ENCODE data around the gene ANKS1A. TPM values are rescaled to one million over a fixed set of nuclear protein-coding genes. Genes with fewer than 3 reads are reported as not detected.
A peak's percentile ranks its signal among the peaks of the same experiment; 100 is the strongest.

Gene ANKS1A
- total RNA-seq, 1 experiment from 2014 or later, result 24.0 TPM

DNA sequence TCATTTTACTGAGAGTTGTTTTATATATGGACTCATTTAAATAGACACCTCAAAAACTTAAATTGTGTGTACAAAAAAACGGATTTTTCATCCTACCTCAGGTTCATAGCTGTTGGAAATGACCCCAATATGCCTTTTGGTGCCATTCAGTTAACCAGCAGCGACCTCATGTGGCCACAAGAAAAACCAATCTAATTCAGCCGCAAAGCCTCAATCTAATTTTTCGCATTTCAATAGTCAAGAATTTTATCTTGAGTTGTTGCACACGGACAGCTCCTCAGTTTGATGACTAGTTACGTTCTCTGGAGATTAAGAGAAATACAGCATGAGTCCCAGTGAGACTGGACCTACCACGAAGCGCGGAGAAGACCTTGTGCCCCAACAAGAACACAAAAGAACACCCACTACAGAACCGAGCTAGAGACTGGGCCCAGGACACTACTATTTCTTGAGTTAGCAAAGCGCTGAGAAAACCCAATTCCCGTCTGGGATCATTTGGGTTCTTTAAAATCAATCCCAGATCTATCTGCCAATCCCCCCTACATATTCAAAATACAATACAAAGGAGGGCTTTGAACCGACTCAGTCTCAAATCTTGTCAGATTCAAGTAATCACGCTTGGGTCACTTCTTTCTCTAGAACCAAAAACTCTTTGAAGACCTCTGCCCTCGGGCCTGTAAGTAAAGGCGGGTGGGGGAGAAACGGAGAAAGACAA lies 251.0 kb downstream of the ANKS1A start:
- Histone ChIP-seq H3K9me3 (no peaks in the 10 kb centered on the region), H3K36me3 (ENCODE audit: control insufficient read depth, insufficient read depth, low read length) (no peaks in the 10 kb centered on the region), H3K4me1 (no peaks in the 10 kb centered on the region), H3K4me3 (ENCODE audit: low read depth, low read length) (no peak overlapping the region), H3K27me3 (replicated peaks; ENCODE audit: control insufficient read depth, insufficient read depth, low read length) (no peaks in the 10 kb centered on the region)
- Mint-ChIP-seq H3K4me1 (ENCODE audit: low read depth, unreplicated experiment) (peaks cover 12% of the 10 kb centered on the region), H3K27ac (ENCODE audit: unreplicated experiment) (no peak overlapping the region), H3K4me3 (ENCODE audit: unreplicated experiment) (no peak overlapping the region), H3K36me3 (ENCODE audit: insufficient read depth, unreplicated experiment) (no peaks in the 10 kb centered on the region), H3K9me3 (ENCODE audit: unreplicated experiment) (no peaks in the 10 kb centered on the region), H3K27me3 (ENCODE audit: insufficient read depth, unreplicated experiment) (no peaks in the 10 kb centered on the region)
- CTCF ChIA-PET, result interaction anchor here (0.6 to 1.7 kb wide), 15 partner anchors 27 to 272 kb away, joined by 3 to 22 read pairs (median 3); partner anchors contain the start of gene ANKS1A
- DNase-seq, result peak in 1 of 2 experiments; percentile 49
- TF ChIP-seq, protein P1, sequence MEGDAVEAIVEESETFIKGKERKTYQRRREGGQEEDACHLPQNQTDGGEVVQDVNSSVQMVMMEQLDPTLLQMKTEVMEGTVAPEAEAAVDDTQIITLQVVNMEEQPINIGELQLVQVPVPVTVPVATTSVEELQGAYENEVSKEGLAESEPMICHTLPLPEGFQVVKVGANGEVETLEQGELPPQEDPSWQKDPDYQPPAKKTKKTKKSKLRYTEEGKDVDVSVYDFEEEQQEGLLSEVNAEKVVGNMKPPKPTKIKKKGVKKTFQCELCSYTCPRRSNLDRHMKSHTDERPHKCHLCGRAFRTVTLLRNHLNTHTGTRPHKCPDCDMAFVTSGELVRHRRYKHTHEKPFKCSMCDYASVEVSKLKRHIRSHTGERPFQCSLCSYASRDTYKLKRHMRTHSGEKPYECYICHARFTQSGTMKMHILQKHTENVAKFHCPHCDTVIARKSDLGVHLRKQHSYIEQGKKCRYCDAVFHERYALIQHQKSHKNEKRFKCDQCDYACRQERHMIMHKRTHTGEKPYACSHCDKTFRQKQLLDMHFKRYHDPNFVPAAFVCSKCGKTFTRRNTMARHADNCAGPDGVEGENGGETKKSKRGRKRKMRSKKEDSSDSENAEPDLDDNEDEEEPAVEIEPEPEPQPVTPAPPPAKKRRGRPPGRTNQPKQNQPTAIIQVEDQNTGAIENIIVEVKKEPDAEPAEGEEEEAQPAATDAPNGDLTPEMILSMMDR (IDR thresholded peaks at IDR 0.05; ENCODE audit: insufficient read depth in 1 of 2, low read depth in 1 of 2, low read length in 1 of 2, severe bottlenecking in 1 of 2, unreplicated experiment in 1 of 2), result peak; percentile 73 to 82
- BruUV-seq (replicated peaks), result no TSS peak
- POLR2A ChIA-PET, result no interaction called here
- intact Hi-C loops (cut with micrococcal nuclease; ENCODE audit: unreplicated experiment), result loop anchor here (1.0 to 5.0 kb wide), 3 partner anchors 154 to 253 kb away; partner anchors contain the start of genes ANKS1A and TAF11

DNA sequence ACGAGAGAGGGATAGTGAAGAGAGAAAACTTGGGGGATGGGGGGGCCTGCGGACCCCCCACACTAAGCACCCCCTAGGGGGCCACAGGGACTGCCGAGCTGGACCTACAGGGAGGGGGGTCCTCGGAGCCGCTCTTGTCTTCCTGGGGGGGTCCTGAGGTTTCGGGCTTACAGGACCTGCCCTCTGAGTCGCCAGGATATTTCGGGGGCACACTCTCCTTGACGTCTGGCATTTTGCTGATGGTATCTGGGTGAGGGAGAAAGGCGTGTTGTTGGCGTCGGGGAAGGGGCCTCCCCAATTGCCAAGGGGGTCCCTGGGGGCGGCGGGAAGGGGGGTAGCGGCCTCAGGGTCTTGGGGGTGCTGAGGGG lies 251.6 kb downstream of the ANKS1A start:
- TF ChIP-seq, protein P1 (IDR thresholded peaks at IDR 0.05; ENCODE audit: insufficient read depth in 1 of 2, low read depth in 1 of 2, low read length in 1 of 2, severe bottlenecking in 1 of 2, unreplicated experiment in 1 of 2), result no peak
- no peak overlapping the region for H3K4me3 Mint-ChIP-seq (ENCODE audit: unreplicated experiment)
- H3K4me1 Mint-ChIP-seq (ENCODE audit: low read depth, unreplicated experiment), result peaks cover 15% of the 10 kb centered on the region
- POLR2A ChIA-PET, result no interaction called here
- no peaks in the 10 kb centered on the region for H3K36me3 Mint-ChIP-seq (ENCODE audit: insufficient read depth, unreplicated experiment)
- Histone ChIP-seq H3K27me3 (replicated peaks; ENCODE audit: control insufficient read depth, insufficient read depth, low read length) (no peaks in the 10 kb centered on the region), H3K4me1 (no peaks in the 10 kb centered on the region), H3K36me3 (ENCODE audit: control insufficient read depth, insufficient read depth, low read length) (no peaks in the 10 kb centered on the region), H3K4me3 (ENCODE audit: low read depth, low read length) (no peak overlapping the region), H3K9me3 (no peaks in the 10 kb centered on the region)
- no peaks in the 10 kb centered on the region for H3K9me3 Mint-ChIP-seq (ENCODE audit: unreplicated experiment)
- no TSS peak for BruUV-seq (replicated peaks)
- no peak overlapping the region for H3K27ac Mint-ChIP-seq (ENCODE audit: unreplicated experiment)
- H3K27me3 Mint-ChIP-seq (ENCODE audit: insufficient read depth, unreplicated experiment), result no peaks in the 10 kb centered on the region
- DNase-seq, result no peak
- intact Hi-C loops (cut with micrococcal nuclease; ENCODE audit: unreplicated experiment), result loop anchor here (1.0 to 5.0 kb wide), 3 partner anchors 154 to 253 kb away; partner anchors contain the start of genes ANKS1A and TAF11
- CTCF ChIA-PET, result interaction anchor here (0.6 to 1.7 kb wide), 10 partner anchors 33 to 273 kb away, joined by 3 to 22 read pairs (median 4); partner anchors contain the start of gene ANKS1A

Other genes starting within 250 kb of the ANKS1A start
- gene ILRUN, start 192.5 kb upstream of the ANKS1A start, total RNA-seq (2022), result 92.1 and 95.9 TPM in 2 replicates
- 168 and 189 TPM in 2 replicates for gene SNRPC, start 131.8 kb upstream of the ANKS1A start, total RNA-seq (2022)
- 40.3 and 41.6 TPM in 2 replicates for gene BLTP3A, start 97.2 kb upstream of the ANKS1A start, total RNA-seq (2022)
- 26.2 and 28.3 TPM in 2 replicates for gene TAF11, start 1.2 kb upstream of the ANKS1A start, total RNA-seq (2022)